ENCODE measurements around the gene DZIP1L.

The DZIP1L gene

DNA sequence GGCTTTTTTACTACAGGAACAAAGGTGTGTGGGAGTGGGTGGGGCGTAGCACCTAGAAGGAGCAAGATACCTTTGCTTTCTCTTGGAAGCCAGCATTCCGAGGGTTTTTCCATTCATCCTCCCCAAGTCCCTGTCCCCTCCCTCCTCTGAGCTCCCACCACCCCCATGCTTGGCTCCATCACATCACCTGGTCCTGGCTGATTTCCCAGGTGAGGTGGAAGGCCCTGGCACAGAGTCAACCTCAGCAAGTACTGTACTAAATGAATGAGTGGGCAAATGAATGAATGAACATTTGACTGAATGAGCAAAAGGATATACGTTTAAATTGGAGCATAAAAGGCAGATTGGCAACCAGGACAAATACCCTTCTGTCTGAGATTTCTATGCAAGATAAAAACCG lies 45.4 kb downstream of the DZIP1L start:
- H3K4me3 ChIP-seq (ENCODE audit: low read length) = no peak overlapping the region
- DNase-seq (ENCODE audit: low read depth) = no peak
- TF ChIP-seq, protein P1, sequence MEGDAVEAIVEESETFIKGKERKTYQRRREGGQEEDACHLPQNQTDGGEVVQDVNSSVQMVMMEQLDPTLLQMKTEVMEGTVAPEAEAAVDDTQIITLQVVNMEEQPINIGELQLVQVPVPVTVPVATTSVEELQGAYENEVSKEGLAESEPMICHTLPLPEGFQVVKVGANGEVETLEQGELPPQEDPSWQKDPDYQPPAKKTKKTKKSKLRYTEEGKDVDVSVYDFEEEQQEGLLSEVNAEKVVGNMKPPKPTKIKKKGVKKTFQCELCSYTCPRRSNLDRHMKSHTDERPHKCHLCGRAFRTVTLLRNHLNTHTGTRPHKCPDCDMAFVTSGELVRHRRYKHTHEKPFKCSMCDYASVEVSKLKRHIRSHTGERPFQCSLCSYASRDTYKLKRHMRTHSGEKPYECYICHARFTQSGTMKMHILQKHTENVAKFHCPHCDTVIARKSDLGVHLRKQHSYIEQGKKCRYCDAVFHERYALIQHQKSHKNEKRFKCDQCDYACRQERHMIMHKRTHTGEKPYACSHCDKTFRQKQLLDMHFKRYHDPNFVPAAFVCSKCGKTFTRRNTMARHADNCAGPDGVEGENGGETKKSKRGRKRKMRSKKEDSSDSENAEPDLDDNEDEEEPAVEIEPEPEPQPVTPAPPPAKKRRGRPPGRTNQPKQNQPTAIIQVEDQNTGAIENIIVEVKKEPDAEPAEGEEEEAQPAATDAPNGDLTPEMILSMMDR (conservative IDR thresholded peaks at IDR 0.05; ENCODE audit: low read length) = no peak

DNA sequence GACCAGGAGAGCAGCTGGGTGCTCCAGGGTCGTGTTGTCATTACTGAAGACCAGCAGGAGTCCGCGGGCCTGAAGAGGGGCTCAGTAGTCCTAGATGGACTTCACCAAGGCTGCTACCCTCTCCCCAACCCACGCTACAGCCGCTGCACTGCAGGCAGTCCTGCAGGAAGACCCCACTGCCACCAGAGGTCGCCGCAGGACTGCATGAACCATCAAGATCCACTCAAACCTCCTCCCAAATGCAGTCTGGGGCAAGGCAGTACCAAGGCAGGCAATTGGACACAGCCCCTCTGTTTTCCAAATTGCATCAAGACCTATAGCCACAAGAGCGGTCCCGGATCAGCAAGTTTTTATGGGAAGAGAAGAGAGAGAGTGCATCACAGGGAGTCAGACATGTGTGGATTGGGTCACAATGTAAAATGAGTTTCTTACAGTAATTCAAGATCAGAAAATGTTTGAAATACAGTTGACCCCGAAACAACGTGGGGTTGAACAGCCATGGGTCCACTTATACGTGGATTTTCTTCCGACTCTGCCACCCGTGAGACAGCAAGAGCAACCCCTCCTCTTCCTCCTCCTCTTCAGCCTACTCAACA lies 46.7 kb downstream of the DZIP1L start:
- no peak overlapping the region for H3K4me3 ChIP-seq (ENCODE audit: low read length)
- TF ChIP-seq, protein P1 (conservative IDR thresholded peaks at IDR 0.05; ENCODE audit: low read length) = peak; percentile 99
- DNase-seq (ENCODE audit: low read depth) = peak; percentile 79

GRCh38 chr3:138068046-138068445 lies 47.4 kb downstream of the DZIP1L start:
- TF ChIP-seq, protein P1 (conservative IDR thresholded peaks at IDR 0.05; ENCODE audit: low read length) = no peak
- H3K4me3 ChIP-seq (ENCODE audit: low read length) = no peak overlapping the region
- no peak for DNase-seq (ENCODE audit: low read depth)

DNA sequence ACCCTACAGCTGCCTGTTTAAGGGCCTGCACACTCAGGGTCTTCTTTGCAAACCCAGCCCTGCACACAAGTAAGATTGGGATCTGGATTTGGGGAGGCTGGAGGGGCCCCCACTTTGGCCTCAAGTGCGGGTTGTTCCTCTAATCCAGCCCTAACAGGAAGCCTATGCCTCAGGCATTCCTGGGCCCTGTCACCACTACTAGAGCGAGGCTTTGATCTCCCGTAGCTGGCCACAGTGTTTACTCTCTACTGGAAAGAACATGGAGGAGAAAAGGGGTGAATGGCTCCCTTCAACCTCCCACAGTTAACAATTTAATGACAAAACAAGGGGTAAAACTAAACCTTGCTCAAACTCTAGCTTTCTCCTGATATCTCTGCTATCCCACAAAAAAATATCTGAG lies 48.4 kb downstream of the DZIP1L start:
- TF ChIP-seq, protein P1 (conservative IDR thresholded peaks at IDR 0.05; ENCODE audit: low read length) = no peak
- H3K4me3 ChIP-seq (ENCODE audit: low read length) = no peak overlapping the region
- DNase-seq (ENCODE audit: low read depth) = no peak

DNA sequence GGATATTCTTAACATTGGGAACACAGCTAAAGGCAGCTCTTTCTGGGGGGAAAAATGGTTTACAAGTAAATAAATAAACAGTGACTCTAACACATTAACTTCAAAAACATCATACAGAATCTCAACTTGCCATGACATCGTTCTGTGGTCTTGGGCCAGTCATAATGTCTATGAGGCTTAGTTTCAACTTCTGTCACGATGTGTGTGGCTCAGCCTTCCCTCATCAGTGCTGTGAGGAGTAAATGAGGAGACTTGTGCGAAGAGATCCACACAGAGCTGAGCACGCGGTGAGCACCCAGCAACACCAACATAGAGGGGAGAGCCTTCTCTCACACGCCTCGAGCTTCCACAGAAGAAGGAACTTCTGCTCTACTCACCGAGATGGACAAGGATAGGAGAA lies 49.0 kb downstream of the DZIP1L start:
- TF ChIP-seq, protein P1 (conservative IDR thresholded peaks at IDR 0.05; ENCODE audit: low read length) = no peak
- DNase-seq (ENCODE audit: low read depth) = no peak
- no peak overlapping the region for H3K4me3 ChIP-seq (ENCODE audit: low read length)

DNA sequence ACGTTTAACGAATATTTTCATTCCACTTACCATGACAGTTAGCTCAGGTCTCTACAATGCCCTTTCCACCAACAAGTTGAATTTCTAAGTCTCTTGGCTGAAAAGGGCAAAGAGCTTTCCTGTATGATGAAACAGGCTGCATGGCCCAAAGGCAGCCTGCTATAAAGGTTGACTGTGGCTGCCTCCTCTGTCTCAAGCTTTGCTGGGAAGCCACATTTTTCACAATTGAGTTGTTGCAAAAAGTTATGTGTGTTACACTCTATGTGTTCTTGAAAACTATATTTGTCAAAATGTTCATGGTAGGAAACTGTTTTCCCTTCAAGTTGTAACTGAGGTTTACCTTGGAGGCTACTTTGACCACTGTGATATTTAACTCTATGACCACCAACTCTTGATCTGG lies 49.5 kb downstream of the DZIP1L start:
- TF ChIP-seq, protein P1 (conservative IDR thresholded peaks at IDR 0.05; ENCODE audit: low read length) = no peak
- no peak overlapping the region for H3K4me3 ChIP-seq (ENCODE audit: low read length)
- no peak for DNase-seq (ENCODE audit: low read depth)

DNA sequence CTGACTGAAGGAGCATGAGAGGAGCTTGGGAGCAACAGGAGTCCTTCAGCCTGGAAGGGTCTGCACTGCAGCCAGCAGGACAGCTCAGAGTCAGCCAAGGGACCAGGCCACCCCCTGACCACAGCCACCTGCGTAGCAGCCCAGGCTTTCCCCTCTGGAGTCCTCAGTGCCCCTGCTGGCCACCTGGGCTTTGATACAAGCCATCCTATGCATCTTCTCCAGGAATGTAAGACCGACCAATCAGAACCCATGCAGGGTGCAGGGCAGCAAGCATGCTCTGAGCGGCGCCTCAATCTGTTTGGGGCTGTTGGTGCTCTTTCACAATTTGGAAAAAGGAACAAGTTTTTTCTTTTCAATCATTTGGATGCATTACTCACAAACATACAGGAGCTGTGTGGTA lies 52.0 kb downstream of the DZIP1L start:
- TF ChIP-seq, protein P1 (conservative IDR thresholded peaks at IDR 0.05; ENCODE audit: low read length) = no peak
- no peak overlapping the region for H3K4me3 ChIP-seq (ENCODE audit: low read length)
- DNase-seq (ENCODE audit: low read depth) = no peak
